CD4-positive, alpha-beta memory T cell (primary cell): ENCODE measurements around the gene BCDIN3D. TPM values are rescaled to one million over a fixed set of nuclear protein-coding genes. Genes with fewer than 3 reads are reported as not detected.
A peak's percentile ranks its signal among the peaks of the same experiment; 100 is the strongest.
"Not testable (repeated sequence)": the region's sequence is repeated elsewhere in the genome, so short reads cannot be mapped to it uniquely, and the experiment has no call there.

Source experiments
- CTCF ChIA-PET: fragments of 350-600 bp; sonication (Branson Sonifier 250); formaldehyde crosslinking; loops from one replicate; lab custom pipeline; 2021; ENCODE audit warnings: inconsistent platforms; ENCODE audit not compliant: partially characterized antibody; lab: Charles Lee
- POLR2A ChIA-PET: fragments of 350-600 bp; sonication (Branson Sonifier 250); formaldehyde crosslinking; loops from one replicate; lab custom pipeline; 2021; ENCODE audit not compliant: partially characterized antibody; lab: Charles Lee
- DNase-seq, 5 donors: peaks; one replicate each; pipeline versions ENCODE4 v3.0.0 to v3.0.0-alpha.2; 2020 to 2022; ENCODE audit warnings: mixed read lengths in 1 of 5
- H3K27ac ChIP-seq: one replicate; pipeline ENCODE4 v1.7.0; 2013; ENCODE audit warnings: low read depth, low read length
- H3K27me3 ChIP-seq: 2 replicates; pipeline ENCODE4 v1.7.0; 2013; ENCODE audit warnings: mild to moderate bottlenecking, low read length, moderate library complexity; ENCODE audit not compliant: insufficient read depth
- H3K36me3 ChIP-seq: 2 replicates; pipeline ENCODE4 v1.7.0; 2013; ENCODE audit warnings: mild to moderate bottlenecking, low read length, moderate library complexity; ENCODE audit not compliant: insufficient read depth
- H3K4me1 ChIP-seq: 2 replicates; pipeline ENCODE4 v1.7.0; 2013; ENCODE audit warnings: mild to moderate bottlenecking, low read length, moderate library complexity; ENCODE audit not compliant: insufficient read depth
- H3K4me3 ChIP-seq, 2 donors: one replicate each; pipeline ENCODE4 v1.7.0; 2013; ENCODE audit warnings: low read length in 2 of 2, mild to moderate bottlenecking in 1 of 2
- H3K9me3 ChIP-seq, 2 donors: one replicate each; pipeline ENCODE4 v1.7.0; 2013; ENCODE audit warnings: low read length in 2 of 2, control low read depth in 1 of 2; ENCODE audit not compliant: control insufficient read depth in 1 of 2
- H3K27ac Mint-ChIP-seq, 7 donors: one replicate each; pipeline ENCODE4 v1.8.0; 2020 to 2021; ENCODE audit warnings: mixed read lengths in 7 of 7, mild to moderate bottlenecking in 6 of 7, inconsistent platforms in 3 of 7, moderate library complexity in 3 of 7
- H3K27me3 Mint-ChIP-seq, 2 donors: one replicate each; pipeline ENCODE4 v1.8.0; 2020 to 2021; ENCODE audit warnings: mixed read lengths in 2 of 2
- H3K36me3 Mint-ChIP-seq, 2 donors: one replicate each; pipeline ENCODE4 v1.8.0; 2020 to 2021; ENCODE audit warnings: mixed read lengths in 2 of 2, inconsistent platforms in 1 of 2, mild to moderate bottlenecking in 1 of 2
- H3K4me1 Mint-ChIP-seq, 4 donors: one replicate each; pipeline ENCODE4 v1.8.0; 2020 to 2021; ENCODE audit warnings: mixed read lengths in 4 of 4, mild to moderate bottlenecking in 1 of 4
- H3K4me3 Mint-ChIP-seq, 8 donors: one replicate each; pipeline ENCODE4 v1.8.0; 2020 to 2021; ENCODE audit warnings: mixed read lengths in 8 of 8, mild to moderate bottlenecking in 7 of 8, moderate library complexity in 6 of 8, inconsistent platforms in 3 of 8
- H3K9me3 Mint-ChIP-seq, 8 donors: one replicate each; pipeline ENCODE4 v1.8.0; 2020 to 2021; ENCODE audit warnings: mixed read lengths in 8 of 8, mild to moderate bottlenecking in 5 of 8, inconsistent platforms in 3 of 8, moderate library complexity in 1 of 8
- intact Hi-C: fragments of 100-400 bp; cut with micrococcal nuclease; formaldehyde crosslinking; loops from one replicate; pipeline ENCODE4 v1.15.1; 2023
- polyA plus RNA-seq, 2 donors: library from polyadenylated mRNA; unstranded; fragments of 300-500 nt; fragmentation: Illumina TruSeq; gene quantifications; one replicate each; pipeline ENCODE4 v1.2.3, GENCODE V29; 2021
- total RNA-seq, 2 experiments: library from RNA; stranded (reverse); gene quantifications; one replicate each; pipeline ENCODE4 v1.2.3, GENCODE V29; 2021

The BCDIN3D gene
- total and polyA plus RNA-seq, 4 experiments from 2014 or later, result 5.3 to 17.5 (median 11.9) TPM

- POLR2A ChIA-PET, result interaction anchor here (1.2 to 1.5 kb wide), 2 partner anchors 24 to 126 kb away, joined by 4 to 7 read pairs; partner anchors contain the start of genes BCDIN3D and TMBIM6
- Histone ChIP-seq H3K36me3 (no peaks in the 10 kb centered on the region), H3K4me3 (no peak overlapping the region), H3K9me3 (no peaks in the 10 kb centered on the region), H3K27me3 (no peaks in the 10 kb centered on the region), H3K4me1 (no peaks in the 10 kb centered on the region), H3K27ac (no peak overlapping the region)
- peaks cover 2 to 4% of the 10 kb centered on the region in 2 donors for H3K27me3 Mint-ChIP-seq
- intact Hi-C loops, result loop anchor here (10.0 kb wide), 1 partner anchor 188 kb away; the partner anchor contains the start of gene ASIC1
- CTCF ChIA-PET, result interaction anchor here (0.7 to 4.2 kb wide), 18 partner anchors 9 to 208 kb away, joined by 3 to 17 read pairs (median 4); partner anchors contain the start of gene TMBIM6
- peak; percentile 65 to 73 (median 67) for DNase-seq
- no peaks in the 10 kb centered on the region for H3K4me1 Mint-ChIP-seq
- no peaks in the 10 kb centered on the region for H3K36me3 Mint-ChIP-seq
- H3K9me3 Mint-ChIP-seq, result no peaks in the 10 kb centered on the region
- H3K4me3 Mint-ChIP-seq, result no peak overlapping the region
- H3K27ac Mint-ChIP-seq, result no peak overlapping the region
Measured at GRCh38 chr12:49866859-49867569, 24.1 kb upstream of the BCDIN3D start.

GRCh38 chr12:49865782-49866135, 22.9 kb upstream of the BCDIN3D start:
- Mint-ChIP-seq H3K36me3 (no peaks in the 10 kb centered on the region), H3K27ac (no peak overlapping the region), H3K27me3 (peaks cover 2 to 4% of the 10 kb centered on the region in 2 donors), H3K4me3 (no peak overlapping the region), H3K4me1 (no peaks in the 10 kb centered on the region), H3K9me3 (no peaks in the 10 kb centered on the region)
- ChIA-PET POLR2A (no interaction called here), CTCF (interaction anchor here (0.9 to 2.8 kb wide), 6 partner anchors 8 to 114 kb away, joined by 3 to 13 read pairs (median 4); no protein-coding TSS in a partner anchor)
- intact Hi-C loops, result loop anchor here (10.0 kb wide), 1 partner anchor 189 kb away; the partner anchor contains the start of gene ASIC1
- Histone ChIP-seq H3K4me1 (no peaks in the 10 kb centered on the region), H3K27ac (no peak overlapping the region), H3K36me3 (no peaks in the 10 kb centered on the region), H3K4me3 (no peak overlapping the region), H3K9me3 (no peaks in the 10 kb centered on the region), H3K27me3 (no peaks in the 10 kb centered on the region)
- no peak for DNase-seq

- no peaks in the 10 kb centered on the region for H3K36me3 Mint-ChIP-seq
- POLR2A ChIA-PET, result no interaction called here
- Histone ChIP-seq H3K4me1 (no peaks in the 10 kb centered on the region), H3K27me3 (no peaks in the 10 kb centered on the region), H3K4me3 (no peak overlapping the region), H3K36me3 (no peaks in the 10 kb centered on the region), H3K27ac (no peak overlapping the region), H3K9me3 (no peaks in the 10 kb centered on the region)
- peaks cover 2 to 4% of the 10 kb centered on the region in 2 donors for H3K27me3 Mint-ChIP-seq
- H3K4me1 Mint-ChIP-seq, result no peaks in the 10 kb centered on the region
- no peak overlapping the region for H3K27ac Mint-ChIP-seq
- no peak overlapping the region for H3K4me3 Mint-ChIP-seq
- intact Hi-C loops, result loop anchor here (10.0 kb wide), 1 partner anchor 190 kb away; the partner anchor contains the start of gene ASIC1
- H3K9me3 Mint-ChIP-seq, result no peaks in the 10 kb centered on the region
- DNase-seq, result no peak
- CTCF ChIA-PET, result interaction anchor here (0.7 to 2.5 kb wide), 6 partner anchors 8 to 102 kb away, joined by 3 to 6 read pairs (median 4); no protein-coding TSS in a partner anchor
Measured at GRCh38 chr12:49865109-49865781, 22.3 kb upstream of the BCDIN3D start.

- Mint-ChIP-seq H3K4me3 (no peak overlapping the region), H3K27me3 (peaks cover 2 to 4% of the 10 kb centered on the region in 2 donors), H3K9me3 (peaks cover 0 to 4% (median 0%) of the 10 kb centered on the region in 8 donors), H3K4me1 (no peaks in the 10 kb centered on the region), H3K27ac (no peak overlapping the region), H3K36me3 (no peaks in the 10 kb centered on the region)
- no peaks in the 10 kb centered on the region for H3K9me3 ChIP-seq
- POLR2A ChIA-PET, result no interaction called here
- H3K36me3 ChIP-seq, result no peaks in the 10 kb centered on the region
- no peaks in the 10 kb centered on the region for H3K4me1 ChIP-seq
- no peaks in the 10 kb centered on the region for H3K27me3 ChIP-seq
- CTCF ChIA-PET, result interaction anchor here (0.7 to 2.5 kb wide), 5 partner anchors 9 to 87 kb away, joined by 3 to 6 read pairs (median 4); no protein-coding TSS in a partner anchor
- no peak for DNase-seq
- no peak overlapping the region for H3K27ac ChIP-seq
- H3K4me3 ChIP-seq, result no peak overlapping the region
- intact Hi-C loops, result loop anchor here (10.0 kb wide), 1 partner anchor 190 kb away; the partner anchor contains the start of gene ASIC1
Measured at GRCh38 chr12:49864798-49865090, 21.8 kb upstream of the BCDIN3D start.

- H3K36me3 Mint-ChIP-seq, result no peaks in the 10 kb centered on the region
- H3K27me3 Mint-ChIP-seq, result peaks cover 2 to 4% of the 10 kb centered on the region in 2 donors
- H3K4me3 Mint-ChIP-seq, result no peak overlapping the region
- Histone ChIP-seq H3K36me3 (no peaks in the 10 kb centered on the region), H3K4me3 (no peak overlapping the region), H3K9me3 (no peaks in the 10 kb centered on the region), H3K27ac (no peak overlapping the region), H3K4me1 (no peaks in the 10 kb centered on the region), H3K27me3 (no peaks in the 10 kb centered on the region)
- no peak overlapping the region for H3K27ac Mint-ChIP-seq
- H3K9me3 Mint-ChIP-seq, result peaks cover 0 to 5% (median 0%) of the 10 kb centered on the region in 8 donors
- intact Hi-C loops, result loop anchor here (10.0 kb wide), 1 partner anchor 191 kb away; the partner anchor contains the start of gene ASIC1
- CTCF ChIA-PET, result interaction anchor here (0.6 to 2.5 kb wide), 5 partner anchors 10 to 99 kb away, joined by 3 to 6 read pairs (median 4); no protein-coding TSS in a partner anchor
- no peaks in the 10 kb centered on the region for H3K4me1 Mint-ChIP-seq
- DNase-seq, result no peak
- POLR2A ChIA-PET, result no interaction called here
Measured at GRCh38 chr12:49863946-49864797, 21.3 kb upstream of the BCDIN3D start.

GRCh38 chr12:49860921-49861320, 18.0 kb upstream of the BCDIN3D start:
- POLR2A ChIA-PET, H3K4me3 Mint-ChIP-seq, CTCF ChIA-PET: not testable (repeated sequence)

More at GRCh38 chr12:49860921-49861320, 18.0 kb upstream of the BCDIN3D start:
- not testable (repeated sequence) for H3K36me3 Mint-ChIP-seq, H3K9me3 ChIP-seq, H3K27me3 Mint-ChIP-seq, H3K9me3 Mint-ChIP-seq, H3K4me1 ChIP-seq, H3K4me3 ChIP-seq, H3K36me3 ChIP-seq, H3K27me3 ChIP-seq, H3K27ac Mint-ChIP-seq, H3K27ac ChIP-seq, DNase-seq, H3K4me1 Mint-ChIP-seq
- intact Hi-C loops, result loop anchor here (10.0 kb wide), 1 partner anchor 194 kb away; the partner anchor contains the start of gene ASIC1
